ENCODE data around the gene ACRBP. TPM values are rescaled to one million over a fixed set of nuclear protein-coding genes. Genes with fewer than 3 reads are reported as not detected.

The ACRBP gene
- total RNA-seq, 1 experiment from 2014 or later = 2.9 TPM

- Mint-ChIP-seq H3K36me3 (ENCODE audit: insufficient read depth, unreplicated experiment) (no peaks in the 10 kb centered on the region), H3K4me1 (ENCODE audit: low read depth, unreplicated experiment) (peaks cover 25% of the 10 kb centered on the region), H3K27ac (ENCODE audit: unreplicated experiment) (no peak overlapping the region), H3K27me3 (ENCODE audit: unreplicated experiment) (no peaks in the 10 kb centered on the region), H3K4me3 (ENCODE audit: low read depth, unreplicated experiment) (no peak overlapping the region), H3K9me3 (ENCODE audit: low read depth, unreplicated experiment) (no peaks in the 10 kb centered on the region)
- no TSS peak for BruUV-seq (replicated peaks)
- CTCF ChIA-PET = no interaction called here
- no peak for DNase-seq
- no peak for TF ChIP-seq CTCF (IDR thresholded peaks at IDR 0.05; ENCODE audit: unreplicated experiment)
- intact Hi-C loops (cut with micrococcal nuclease; ENCODE audit: unreplicated experiment) = loop anchor here (10.0 kb wide), 1 partner anchor 213 kb away; the partner anchor contains the start of genes GPR162 and P3H3
Measured at GRCh38 chr12:6612247-6612646, 35.0 kb downstream of the ACRBP start.

- intact Hi-C loops (cut with micrococcal nuclease; ENCODE audit: unreplicated experiment) = no loop called here
- H3K9me3 Mint-ChIP-seq (ENCODE audit: low read depth, unreplicated experiment) = no peaks in the 10 kb centered on the region
- no peak for DNase-seq
- no peak overlapping the region for H3K4me3 Mint-ChIP-seq (ENCODE audit: low read depth, unreplicated experiment)
- TF ChIP-seq CTCF (IDR thresholded peaks at IDR 0.05; ENCODE audit: unreplicated experiment) = no peak
- H3K27ac Mint-ChIP-seq (ENCODE audit: unreplicated experiment) = no peak overlapping the region
- CTCF ChIA-PET = interaction anchor here (0.7 to 0.8 kb wide), 2 partner anchors 13 to 158 kb away, joined by 4 to 6 read pairs; no protein-coding TSS in a partner anchor
- no TSS peak for BruUV-seq (replicated peaks)
- peaks cover 8% of the 10 kb centered on the region for H3K36me3 Mint-ChIP-seq (ENCODE audit: insufficient read depth, unreplicated experiment)
- peaks cover 36% of the 10 kb centered on the region for H3K4me1 Mint-ChIP-seq (ENCODE audit: low read depth, unreplicated experiment)
- no peaks in the 10 kb centered on the region for H3K27me3 Mint-ChIP-seq (ENCODE audit: unreplicated experiment)
Measured at GRCh38 chr12:6608592-6609281, 38.5 kb downstream of the ACRBP start.

DNA sequence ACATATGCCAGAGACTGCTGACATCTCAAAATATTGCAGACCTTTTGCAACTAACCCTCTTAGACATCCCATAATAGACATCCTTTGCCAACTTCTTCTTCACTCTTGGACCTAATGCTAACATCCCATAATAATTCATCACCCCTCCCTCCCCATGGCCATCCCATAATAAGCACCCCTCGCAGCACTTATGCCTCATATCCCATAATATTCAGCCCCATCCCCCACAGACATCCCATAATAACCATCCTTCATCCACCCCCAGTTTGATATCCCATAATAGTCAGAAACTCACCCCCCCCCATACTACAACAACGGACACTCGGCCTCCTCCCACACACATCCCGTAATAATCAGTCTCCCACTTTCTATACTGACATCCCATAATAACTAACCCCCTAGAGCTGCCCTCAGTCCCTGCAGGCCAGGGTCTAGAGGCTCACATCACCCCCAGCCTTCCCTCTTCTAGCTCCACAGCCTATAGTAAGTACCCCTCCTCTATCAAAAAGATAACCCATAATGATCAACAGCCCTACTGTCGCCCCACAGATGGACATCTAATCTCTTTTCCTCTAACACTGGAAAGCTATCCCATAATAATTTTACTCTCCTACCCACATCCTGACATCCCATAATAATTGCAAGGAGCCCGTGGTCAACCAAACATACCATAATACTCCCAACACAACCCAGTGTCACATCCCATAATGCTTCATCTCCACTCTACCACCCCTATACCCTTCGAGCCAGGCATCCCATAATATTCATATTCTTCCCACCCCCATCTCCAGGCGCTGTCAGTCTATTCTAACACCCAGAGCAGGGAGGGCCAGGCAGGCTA, 39.3 kb downstream of the ACRBP start:
- Mint-ChIP-seq H3K36me3 (ENCODE audit: insufficient read depth, unreplicated experiment) (peaks cover 10% of the 10 kb centered on the region), H3K27me3 (ENCODE audit: unreplicated experiment) (no peaks in the 10 kb centered on the region), H3K9me3 (ENCODE audit: low read depth, unreplicated experiment) (no peaks in the 10 kb centered on the region), H3K4me1 (ENCODE audit: low read depth, unreplicated experiment) (peaks cover 36% of the 10 kb centered on the region), H3K4me3 (ENCODE audit: low read depth, unreplicated experiment) (no peak overlapping the region), H3K27ac (ENCODE audit: unreplicated experiment) (no peak overlapping the region)
- CTCF ChIA-PET = interaction anchor here (0.7 to 0.8 kb wide), 2 partner anchors 14 to 158 kb away, joined by 4 to 6 read pairs; no protein-coding TSS in a partner anchor
- peak; percentile 62 for DNase-seq
- TF ChIP-seq CTCF (IDR thresholded peaks at IDR 0.05; ENCODE audit: unreplicated experiment) = no peak
- BruUV-seq (replicated peaks) = no TSS peak
- intact Hi-C loops (cut with micrococcal nuclease; ENCODE audit: unreplicated experiment) = no loop called here

GRCh38 chr12:6606331-6607131, 40.7 kb downstream of the ACRBP start:
- H3K27me3 Mint-ChIP-seq (ENCODE audit: unreplicated experiment) = no peaks in the 10 kb centered on the region
- H3K4me3 Mint-ChIP-seq (ENCODE audit: low read depth, unreplicated experiment) = no peak overlapping the region
- no TSS peak for BruUV-seq (replicated peaks)
- peak; percentile 42 for DNase-seq
- peaks cover 35% of the 10 kb centered on the region for H3K4me1 Mint-ChIP-seq (ENCODE audit: low read depth, unreplicated experiment)
- peak overlapping the region; percentile 53 for H3K27ac Mint-ChIP-seq (ENCODE audit: unreplicated experiment)
- no peak for TF ChIP-seq CTCF (IDR thresholded peaks at IDR 0.05; ENCODE audit: unreplicated experiment)
- no peaks in the 10 kb centered on the region for H3K9me3 Mint-ChIP-seq (ENCODE audit: low read depth, unreplicated experiment)
- intact Hi-C loops (cut with micrococcal nuclease; ENCODE audit: unreplicated experiment) = no loop called here
- CTCF ChIA-PET = no interaction called here
- peaks cover 16% of the 10 kb centered on the region for H3K36me3 Mint-ChIP-seq (ENCODE audit: insufficient read depth, unreplicated experiment)
